NCI-H1048 (cell line): ENCODE measurements around the gene FLRT1.

ENCODE experiments used
- DNase-seq: peaks from one replicate; lab custom pipeline; 2025; lab: John Stamatoyannopoulos, UW

Gene FLRT1, protein sequence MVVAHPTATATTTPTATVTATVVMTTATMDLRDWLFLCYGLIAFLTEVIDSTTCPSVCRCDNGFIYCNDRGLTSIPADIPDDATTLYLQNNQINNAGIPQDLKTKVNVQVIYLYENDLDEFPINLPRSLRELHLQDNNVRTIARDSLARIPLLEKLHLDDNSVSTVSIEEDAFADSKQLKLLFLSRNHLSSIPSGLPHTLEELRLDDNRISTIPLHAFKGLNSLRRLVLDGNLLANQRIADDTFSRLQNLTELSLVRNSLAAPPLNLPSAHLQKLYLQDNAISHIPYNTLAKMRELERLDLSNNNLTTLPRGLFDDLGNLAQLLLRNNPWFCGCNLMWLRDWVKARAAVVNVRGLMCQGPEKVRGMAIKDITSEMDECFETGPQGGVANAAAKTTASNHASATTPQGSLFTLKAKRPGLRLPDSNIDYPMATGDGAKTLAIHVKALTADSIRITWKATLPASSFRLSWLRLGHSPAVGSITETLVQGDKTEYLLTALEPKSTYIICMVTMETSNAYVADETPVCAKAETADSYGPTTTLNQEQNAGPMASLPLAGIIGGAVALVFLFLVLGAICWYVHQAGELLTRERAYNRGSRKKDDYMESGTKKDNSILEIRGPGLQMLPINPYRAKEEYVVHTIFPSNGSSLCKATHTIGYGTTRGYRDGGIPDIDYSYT

DNA sequence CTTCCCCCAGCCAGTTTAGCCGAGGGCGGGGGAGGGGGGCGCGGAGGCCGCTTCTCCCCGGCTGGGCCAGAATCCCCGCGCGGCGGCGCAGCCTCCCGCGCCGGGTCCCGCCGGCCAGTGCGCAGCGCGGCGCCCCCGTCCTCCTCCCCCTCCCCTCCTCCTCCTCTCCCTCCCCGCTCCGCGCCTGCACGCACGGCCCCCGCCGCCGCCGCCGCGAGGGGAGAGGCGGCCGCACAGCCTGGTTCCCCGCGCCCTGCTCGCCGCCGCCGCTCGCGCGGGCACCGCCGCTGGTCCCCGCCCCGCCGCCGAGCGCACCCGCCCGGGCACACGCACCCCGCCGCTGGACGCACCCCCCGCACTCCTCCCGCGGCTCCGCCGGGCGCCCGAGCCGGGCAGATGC, at the start of gene FLRT1:
Gene FLRT1, plus strand, starts transcription at position 356 of the 400 bp plus-strand sequence. CDS start 80,337 bp downstream, outside the sequence.
- no peak for DNase-seq

DNA sequence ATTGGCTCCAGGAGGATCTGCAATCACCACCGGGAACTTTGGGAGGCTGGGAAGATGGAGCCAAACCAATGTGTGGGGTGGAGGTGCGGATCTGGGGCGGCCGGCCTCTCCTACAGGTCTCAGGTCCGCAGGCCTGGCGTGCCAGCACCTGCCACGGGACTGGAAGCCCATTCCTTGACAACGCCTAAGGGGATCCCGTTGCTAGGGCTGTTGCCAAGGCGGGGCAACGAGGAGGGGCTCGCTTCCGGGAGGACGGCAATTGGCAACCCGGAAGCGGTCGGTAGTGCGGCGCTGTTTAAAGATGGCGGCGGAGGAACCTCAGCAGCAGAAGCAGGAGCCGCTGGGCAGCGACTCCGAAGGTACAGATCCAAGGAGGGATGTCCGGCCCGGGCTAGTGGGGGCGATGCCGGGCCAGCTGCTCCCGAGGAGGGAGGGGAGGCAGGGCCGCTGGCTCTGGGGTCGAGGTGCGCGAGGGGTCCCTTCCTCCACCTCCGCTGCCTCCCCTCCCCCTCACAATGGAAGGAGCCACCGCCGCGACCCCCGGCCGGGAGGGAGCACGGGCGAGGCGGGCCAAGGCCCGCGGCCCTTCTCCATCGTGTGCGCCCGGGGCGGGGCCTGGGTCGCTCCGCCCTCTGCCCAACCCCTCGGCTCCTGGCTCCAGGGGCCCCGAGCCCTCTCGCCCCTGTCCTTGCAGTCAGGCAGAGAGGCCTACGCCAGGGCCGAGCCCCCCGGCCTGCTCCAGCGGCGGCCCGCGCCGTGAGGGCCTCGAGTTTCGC, 49.4 kb upstream of the FLRT1 start, which contains the start of gene OTUB1:
Gene OTUB1, plus strand, starts transcription at position 283 of the 776 bp plus-strand sequence. Its CDS starts 19 bp downstream, at position 302.
- DNase-seq, result peak; percentile 84

DNA sequence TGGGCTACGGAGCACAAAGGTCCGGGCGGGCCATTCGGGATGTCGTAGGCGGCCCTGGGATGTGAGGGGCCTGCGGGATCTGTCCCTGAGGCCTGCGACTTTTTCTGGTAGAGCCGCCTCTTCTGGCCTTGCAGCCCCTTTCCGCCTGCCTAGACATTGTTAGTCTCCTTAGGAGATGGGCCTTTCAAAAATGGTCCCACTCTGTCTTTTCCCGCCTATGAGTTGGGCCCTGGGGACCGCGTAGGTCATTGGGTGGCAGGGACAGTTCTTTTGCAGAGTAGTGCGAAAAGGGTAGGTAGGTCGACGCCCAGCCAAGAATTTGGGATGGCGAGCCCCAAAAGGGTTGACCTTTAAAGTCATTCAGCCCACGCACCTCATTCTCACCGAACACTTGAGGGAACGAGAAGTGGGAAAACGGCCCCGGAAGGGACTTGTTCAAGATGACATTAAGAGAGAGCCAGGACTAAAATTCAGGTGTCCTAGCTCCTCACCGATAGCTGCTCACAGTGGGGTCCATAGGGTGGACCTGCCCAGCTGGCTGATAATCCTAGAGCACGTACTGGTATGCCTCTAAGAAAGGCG, 48.7 kb upstream of the FLRT1 start:
- DNase-seq, result no peak

DNA sequence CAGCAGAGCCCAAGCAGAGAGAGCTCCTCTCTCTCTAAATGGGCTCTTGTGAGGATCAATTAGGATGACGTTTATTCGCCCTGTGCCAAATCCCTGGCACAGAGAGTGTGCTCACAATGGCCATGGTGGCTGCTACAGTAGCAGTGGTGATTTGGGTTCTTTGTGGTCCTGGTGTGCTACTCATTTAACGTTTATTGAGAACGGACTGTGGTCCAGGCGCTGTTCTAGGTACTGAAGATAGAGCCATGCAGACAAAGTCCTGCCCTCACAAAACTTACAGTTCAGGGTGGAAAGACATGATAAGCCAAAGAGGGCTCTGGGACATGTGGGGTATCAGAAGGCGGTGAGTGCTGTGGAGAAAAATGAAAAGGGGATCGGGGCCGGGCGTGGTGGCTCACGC, 44.2 kb upstream of the FLRT1 start:
- DNase-seq, result no peak

DNA sequence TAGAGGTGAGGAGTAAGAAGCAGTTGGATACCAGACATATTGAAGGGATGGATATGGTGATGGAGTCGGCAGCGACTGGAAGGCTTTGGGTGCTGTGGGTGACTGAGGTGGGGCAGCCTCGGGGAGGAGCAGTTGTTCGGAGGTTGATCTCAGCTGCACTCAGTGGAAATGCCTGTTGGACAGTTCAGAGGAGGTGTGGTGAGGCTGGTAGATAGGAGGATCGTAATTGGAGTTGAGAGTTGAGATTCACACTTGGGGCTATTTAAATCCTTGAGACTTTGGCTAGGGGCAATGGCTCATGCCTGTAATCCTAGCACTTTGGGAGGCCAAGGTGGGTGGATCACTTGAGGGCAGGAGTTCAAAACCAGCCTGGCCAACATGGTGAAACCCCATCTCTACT, 42.6 kb upstream of the FLRT1 start:
- DNase-seq, result no peak

DNA sequence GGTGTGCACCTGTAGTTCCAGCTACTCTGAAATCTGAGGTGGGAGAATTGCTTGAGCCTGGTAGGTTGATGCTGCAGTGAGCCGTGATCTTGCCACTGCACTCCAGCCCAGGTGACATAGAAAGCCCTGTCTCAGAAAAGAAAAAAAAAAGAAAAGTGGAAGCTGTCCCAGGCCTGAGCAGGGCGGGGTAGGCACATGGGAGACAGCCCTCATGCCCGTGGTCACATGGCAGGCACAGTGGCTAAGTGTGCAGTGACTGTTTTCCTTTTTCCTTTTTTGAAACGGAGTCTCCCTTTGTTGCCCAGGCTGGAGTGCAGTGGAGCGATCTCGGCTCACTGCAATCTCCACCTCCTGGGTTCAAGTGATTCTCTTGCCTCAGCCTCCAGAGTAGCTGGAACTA, 41.7 kb upstream of the FLRT1 start:
- DNase-seq, result no peak

DNA sequence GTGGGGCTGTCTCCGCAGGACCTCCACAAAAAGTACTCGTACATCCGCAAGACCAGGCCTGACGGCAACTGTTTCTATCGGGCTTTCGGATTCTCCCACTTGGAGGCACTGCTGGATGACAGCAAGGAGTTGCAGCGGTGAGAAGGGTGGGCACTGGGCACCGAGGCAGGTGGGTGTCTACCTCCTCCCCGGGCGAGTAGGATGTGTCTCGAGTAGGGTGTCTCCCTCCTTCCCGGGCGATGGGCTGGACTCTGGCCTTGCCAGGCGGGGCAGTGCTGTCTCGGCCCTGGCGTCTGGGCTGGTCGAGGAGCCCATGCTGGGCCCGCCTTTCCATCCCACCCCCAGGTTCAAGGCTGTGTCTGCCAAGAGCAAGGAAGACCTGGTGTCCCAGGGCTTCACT, 39.2 kb upstream of the FLRT1 start:
- DNase-seq, result no peak

DNA sequence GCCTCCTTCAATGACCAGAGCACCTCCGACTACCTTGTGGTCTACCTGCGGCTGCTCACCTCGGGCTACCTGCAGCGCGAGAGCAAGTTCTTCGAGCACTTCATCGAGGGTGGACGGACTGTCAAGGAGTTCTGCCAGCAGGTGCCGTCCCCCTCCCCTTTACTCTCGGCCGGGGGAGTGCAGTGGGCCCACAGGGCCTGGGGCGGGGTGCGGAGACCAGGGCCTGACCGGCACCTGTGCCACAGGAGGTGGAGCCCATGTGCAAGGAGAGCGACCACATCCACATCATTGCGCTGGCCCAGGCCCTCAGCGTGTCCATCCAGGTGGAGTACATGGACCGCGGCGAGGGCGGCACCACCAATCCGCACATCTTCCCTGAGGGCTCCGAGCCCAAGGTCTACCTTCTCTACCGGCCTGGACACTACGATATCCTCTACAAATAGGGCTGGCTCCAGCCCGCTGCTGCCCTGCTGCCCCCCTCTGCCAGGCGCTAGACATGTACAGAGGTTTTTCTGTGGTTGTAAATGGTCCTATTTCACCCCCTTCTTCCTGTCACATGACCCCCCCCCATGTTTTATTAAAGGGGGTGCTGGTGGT, 38.5 kb upstream of the FLRT1 start:
- no peak for DNase-seq

DNA sequence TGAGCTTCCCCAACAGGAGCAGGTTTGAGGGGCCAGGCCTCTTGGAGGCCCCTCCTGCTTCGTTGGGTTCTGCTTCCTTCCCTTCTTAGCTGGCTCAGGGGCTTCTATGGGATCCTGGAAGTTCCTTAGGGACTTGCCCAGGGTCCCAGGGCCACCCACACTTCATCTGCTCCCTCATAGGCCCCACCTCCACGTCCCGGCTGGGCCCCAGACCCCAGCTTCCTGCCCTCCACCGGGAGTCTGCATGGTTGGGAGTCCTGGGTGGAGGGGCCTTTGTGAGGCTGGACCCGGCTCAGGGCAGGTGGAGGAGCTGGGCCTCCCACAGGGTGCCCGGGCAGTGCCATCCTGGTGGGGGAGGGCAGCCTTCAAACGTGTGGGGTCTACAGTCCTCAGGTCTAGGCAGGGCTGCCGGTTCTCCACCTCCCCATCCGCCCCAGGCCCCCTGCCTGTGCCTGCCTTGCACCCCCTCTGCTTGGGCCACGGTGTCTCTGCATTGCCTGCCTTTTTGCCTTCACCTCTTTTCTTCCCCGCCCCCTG, 37.9 kb upstream of the FLRT1 start:
- DNase-seq, result no peak

DNA sequence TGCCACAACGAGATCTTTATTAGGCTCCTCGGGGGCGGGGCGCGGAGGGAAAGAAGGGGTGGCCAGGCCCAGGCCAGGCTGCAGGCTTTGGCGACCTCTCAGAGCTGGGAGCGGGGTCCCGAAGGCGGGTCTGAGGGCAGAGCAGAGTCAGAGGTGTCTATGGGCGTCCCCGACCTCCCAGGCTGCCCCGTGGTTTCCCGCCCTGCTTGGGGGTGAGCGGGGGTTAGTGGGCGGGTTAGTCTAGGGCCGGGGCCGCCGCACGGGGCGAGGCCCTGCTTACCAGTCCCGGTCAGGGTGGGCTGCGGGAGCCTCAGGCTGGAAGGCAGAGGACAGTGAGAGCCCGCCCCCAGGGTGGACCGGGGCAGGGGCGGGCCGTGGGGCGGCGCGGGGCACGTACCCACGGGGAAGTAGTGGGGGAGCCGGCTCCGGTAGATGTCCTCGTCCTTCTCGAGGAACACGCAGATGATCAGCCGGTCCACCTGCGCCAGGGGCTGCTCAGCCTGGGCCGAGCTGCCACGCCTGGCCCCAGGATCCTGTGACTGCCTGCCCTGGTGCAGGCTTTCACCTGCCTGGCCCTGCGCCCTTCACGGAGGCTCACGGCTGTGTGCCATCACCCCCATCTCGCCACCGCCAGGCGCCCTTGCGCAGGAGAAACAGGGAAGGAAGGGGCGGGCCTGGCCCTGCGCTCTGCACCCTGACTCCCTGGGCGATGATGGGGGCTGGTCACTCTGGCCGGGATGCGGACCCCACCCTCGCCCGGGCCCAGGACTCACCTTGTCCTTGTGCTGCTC, 37.0 kb upstream of the FLRT1 start:
- no peak for DNase-seq

DNA sequence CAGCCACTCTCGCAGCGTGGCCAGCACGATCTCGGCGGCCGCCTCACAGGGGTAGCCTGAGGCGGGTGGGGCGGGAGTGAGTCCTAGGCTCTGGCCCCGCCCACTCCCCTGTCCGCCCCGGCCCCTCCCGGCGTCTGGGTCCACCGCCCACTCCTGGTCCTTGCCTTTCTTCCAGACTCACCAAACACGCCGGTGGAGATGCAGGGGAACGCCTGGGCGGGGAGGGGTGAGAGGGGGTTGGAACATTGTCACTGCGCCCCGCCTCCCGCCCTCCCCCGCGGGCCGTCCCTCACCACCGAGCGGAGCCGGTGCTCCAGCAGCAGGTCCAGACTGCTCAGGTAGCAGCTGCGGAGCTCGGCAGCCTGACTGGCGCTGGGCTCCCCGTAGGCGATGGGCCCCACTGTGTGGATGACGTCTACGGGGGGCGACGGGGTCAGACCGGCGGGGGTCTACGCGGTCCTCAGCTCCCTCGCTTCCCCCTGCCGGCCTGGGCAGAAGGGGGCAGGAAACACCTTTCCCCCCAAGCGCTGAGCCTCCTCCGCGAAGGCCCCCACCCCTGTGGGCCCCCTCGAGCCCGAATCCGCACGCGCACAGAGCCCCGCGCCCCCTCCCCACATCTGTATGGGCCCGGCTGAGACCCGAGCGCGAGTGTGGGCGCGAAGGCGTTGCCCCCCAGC, 36.2 kb upstream of the FLRT1 start:
- peak; percentile 42 for DNase-seq

DNA sequence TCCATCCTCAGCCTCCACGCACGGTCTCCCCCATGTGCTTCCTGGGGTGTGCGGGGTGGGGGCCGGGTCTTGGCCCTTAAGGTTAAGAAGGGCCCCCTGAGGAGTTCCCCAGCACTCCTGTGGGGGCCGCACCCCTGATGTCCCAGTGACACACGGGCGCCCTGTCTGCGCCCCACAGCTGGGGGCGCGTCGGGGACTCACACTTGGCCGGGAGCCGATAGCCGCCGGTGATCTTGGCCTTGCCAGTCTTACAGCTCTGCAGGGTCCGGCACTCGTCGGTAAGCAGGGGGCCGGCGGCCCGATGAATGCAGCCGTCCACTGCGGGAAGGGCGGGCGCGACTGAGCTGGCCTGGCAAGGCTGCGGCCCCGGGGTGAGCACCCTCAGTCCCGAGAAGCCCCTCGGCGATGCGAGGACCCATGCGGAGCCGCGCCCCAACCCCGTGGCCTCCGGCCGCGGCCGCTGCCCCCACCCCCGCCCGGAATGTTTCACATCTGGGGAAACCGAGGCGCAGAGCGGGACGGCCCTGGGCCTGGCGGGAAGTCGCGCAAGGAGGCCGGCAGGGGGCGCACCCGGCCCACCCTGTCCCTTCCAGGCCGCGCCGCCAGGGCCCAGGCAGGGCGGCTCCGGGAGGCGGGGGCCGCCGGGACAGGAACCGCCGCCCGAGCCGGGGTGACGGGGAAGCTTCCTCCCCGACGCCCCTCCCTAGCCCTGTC, 35.5 kb upstream of the FLRT1 start:
- DNase-seq, result no peak

DNA sequence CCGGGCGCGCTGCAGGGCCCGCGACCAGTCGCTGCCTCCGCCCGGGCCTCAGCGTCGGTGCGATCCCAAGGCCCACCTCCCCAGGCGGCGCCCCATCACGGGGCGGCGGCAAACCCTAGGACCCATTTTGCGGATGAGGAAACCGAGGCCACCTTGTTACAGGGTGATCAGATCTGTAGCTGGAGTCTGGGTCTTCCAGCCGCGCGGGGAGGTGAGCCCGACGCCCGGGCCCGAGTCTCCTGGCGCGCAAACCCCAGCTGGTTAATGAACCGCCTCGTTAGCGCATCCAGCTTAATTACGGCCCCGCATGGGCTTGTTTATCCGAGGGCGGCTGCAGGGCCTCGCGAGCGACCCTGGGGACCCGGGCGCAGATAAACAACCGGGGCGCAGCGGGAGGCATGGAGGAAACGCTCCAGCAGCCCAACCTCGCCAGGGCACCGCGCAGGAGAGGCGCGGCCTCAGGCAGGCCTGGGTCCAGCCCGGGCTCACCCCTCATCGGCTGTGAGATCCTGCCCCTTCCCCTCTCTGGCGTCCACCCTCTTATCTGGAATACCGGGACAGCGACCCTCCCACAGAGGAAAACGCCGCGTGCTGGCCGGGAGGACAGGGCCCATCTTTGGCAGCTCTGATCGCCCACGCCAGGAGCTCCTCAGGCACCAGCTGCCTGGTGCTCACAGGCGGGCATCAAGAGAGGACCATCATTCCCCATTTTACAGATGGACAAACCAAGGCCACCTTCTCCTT, 34.8 kb upstream of the FLRT1 start:
- DNase-seq, result no peak

DNA sequence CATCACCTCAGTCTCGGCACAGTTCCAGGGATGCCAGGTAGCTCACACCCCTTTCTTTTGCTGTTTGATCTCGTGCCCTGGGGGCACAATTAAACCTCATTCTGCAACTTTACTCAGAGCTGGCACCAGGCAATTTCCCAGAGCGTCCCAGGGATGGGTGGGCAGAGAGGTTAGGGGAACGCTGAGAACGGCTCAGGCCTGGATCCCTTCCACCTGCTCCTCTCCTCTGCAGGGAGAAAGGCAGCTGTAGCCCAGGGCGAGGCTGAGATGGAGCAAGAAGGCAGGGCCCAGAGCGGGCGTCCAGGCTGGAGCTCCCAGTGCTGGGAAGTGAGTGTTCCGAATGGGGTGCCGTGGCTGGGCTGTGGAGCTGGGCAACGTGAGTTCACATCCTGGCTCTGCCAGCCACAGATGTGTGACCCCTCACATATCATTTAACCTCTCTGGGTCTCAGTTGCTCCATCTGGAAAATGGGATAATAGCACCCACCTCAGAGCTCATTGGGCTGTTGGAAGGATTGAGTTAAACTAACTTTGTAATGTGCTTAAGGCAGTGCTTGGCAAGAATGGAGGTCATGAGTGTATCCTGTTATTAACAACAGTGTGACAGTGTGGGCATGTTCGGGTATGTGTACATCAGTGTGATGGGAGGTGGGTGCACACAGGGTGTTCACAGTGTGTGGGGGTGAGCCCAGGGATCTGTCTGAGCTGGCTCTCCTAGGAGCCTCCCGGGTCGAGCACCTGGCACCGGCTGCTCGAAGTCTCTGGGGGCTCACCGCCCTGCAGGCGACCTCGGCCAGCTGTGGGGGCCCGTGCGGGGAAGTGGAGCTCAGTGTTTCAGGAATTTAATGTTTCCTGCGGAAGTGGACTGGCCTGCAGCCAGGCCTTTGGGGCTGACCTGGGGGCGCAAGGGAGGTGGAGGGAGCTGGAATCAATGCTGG, 34.0 kb upstream of the FLRT1 start:
- DNase-seq, result no peak

DNA sequence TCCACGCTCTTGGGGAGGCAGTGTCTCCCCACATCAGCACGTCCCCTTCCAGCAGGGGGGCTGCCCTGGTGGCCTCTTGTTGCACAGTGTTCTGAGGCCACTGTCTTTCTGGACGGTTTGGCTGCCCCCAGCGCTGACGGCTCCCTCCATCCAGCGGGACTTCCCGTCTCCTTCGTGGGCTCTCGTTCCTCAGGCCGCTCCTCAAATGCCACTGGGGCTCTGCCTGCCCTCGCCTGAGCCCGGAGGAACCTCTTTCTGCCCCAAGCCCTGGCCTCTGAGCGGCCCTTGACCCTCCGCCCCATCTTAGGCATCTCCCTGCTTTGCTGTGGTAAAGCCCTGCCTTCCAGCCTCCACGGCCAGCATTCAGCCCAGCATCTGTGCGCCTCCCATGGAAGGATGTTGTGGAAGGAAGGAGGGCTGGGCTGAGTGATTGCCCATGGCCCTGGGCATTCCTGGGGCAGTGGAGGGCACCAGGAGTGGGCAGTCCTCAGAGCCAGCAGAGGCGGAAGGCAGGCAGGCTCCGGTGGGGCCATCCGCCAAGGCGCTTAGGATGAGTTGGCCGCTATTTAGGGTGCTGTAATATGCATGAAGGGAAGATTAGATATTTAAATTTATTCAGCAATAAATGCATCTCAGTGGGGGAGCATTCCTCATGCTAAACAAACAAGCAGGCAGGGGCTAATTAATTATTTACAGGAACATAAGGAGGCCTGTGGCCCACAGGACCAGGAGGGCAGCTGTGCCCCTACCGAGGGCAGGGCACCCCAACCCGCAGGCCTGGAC, 31.7 kb upstream of the FLRT1 start:
- DNase-seq, result no peak

DNA sequence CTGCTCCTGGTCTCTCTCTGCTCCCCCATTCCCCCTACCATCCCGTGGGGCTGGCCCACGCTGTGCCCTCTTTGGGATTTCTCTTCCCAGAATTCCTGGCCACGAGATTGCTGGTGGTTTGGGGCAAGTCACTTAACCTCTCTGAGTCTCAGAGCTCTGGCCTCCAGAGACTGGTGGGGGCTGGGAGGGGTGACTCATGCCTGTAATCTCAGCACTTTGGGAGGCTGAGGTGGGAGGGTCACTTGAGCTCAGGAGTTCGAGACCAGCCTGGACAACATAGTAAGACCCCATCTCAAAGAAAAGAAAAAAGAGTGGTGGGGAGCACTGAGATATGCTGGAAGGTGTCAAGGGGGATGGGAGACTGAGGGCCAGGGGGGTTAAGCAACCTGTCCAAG, 31.1 kb upstream of the FLRT1 start:
- DNase-seq, result no peak

DNA sequence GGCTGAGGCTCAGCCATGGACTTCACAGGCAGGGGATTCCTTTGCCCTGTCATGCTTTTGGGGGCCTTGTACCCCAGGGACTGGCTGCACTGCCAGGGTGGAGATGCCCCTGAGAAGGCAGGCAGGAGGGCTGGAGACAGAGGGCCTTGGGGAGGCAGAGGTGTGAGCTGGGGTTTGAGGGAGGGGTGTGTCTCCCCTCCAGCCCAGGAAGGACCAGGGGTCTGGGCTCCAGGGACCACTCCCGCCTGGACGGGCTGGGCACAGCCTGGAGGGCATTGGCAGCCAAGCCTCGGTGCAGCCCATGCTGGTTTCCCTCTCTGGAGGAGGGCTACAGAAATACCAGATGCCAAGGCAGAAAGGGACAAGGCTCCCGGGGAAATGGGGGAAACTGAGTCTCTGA, 30.0 kb upstream of the FLRT1 start:
- no peak for DNase-seq
